HG03135 (cell line): Measurements from ENCODE around the gene RNF114.
"Not testable (repeated sequence)": the region's sequence is repeated elsewhere in the genome, so short reads cannot be mapped to it uniquely, and the experiment has no call there.

Source experiments
- ATAC-seq: cut with Tn5 transposase; IDR thresholded peaks from one replicate; pipeline ENCODE4 v1.9.1; 2021; ENCODE audit warnings: mild to moderate bottlenecking, moderate library complexity; ENCODE audit not compliant: unreplicated experiment

RNF114 gene

GRCh38 chr20:49925901-49926454 is 10.2 kb upstream of the RNF114 start:
- no peak for ATAC-seq

- ATAC-seq = no peak
Observed at GRCh38 chr20:49928411-49929141, 7.6 kb upstream of the RNF114 start.

- ATAC-seq = no peak
Observed at GRCh38 chr20:49929142-49929494, 7.1 kb upstream of the RNF114 start.

GRCh38 chr20:49935746-49936152 is 448 bp upstream of the RNF114 start:
- no peak for ATAC-seq

- ATAC-seq = peak; percentile 3
Observed at GRCh38 chr20:49937027-49937929, 1.1 kb downstream of the RNF114 start.

- no peak for ATAC-seq
Observed at GRCh38 chr20:49938173-49939163, 2.3 kb downstream of the RNF114 start.

GRCh38 chr20:49941456-49941855 is 5.3 kb downstream of the RNF114 start:
- ATAC-seq = no peak

- no peak for ATAC-seq
Observed at GRCh38 chr20:49942303-49942702, 6.1 kb downstream of the RNF114 start.

GRCh38 chr20:49942942-49943341 is 6.7 kb downstream of the RNF114 start:
- no peak for ATAC-seq

GRCh38 chr20:49945306-49945700 is 9.1 kb downstream of the RNF114 start:
- no peak for ATAC-seq

- ATAC-seq = no peak
Observed at GRCh38 chr20:49945701-49946477, 9.7 kb downstream of the RNF114 start.

- no peak for ATAC-seq
Observed at GRCh38 chr20:49948178-49948577, 12.0 kb downstream of the RNF114 start.

GRCh38 chr20:49948809-49949507 is 12.8 kb downstream of the RNF114 start:
- no peak for ATAC-seq

- ATAC-seq = no peak
Observed at GRCh38 chr20:49951151-49951550, 15.0 kb downstream of the RNF114 start.

- no peak for ATAC-seq
Observed at GRCh38 chr20:49955167-49955566, 19.0 kb downstream of the RNF114 start.

- not testable (repeated sequence) for ATAC-seq
Observed at GRCh38 chr20:49955830-49956396, 19.7 kb downstream of the RNF114 start.

GRCh38 chr20:49956689-49957088 is 20.5 kb downstream of the RNF114 start:
- ATAC-seq = no peak

- ATAC-seq = not testable (repeated sequence)
Observed at GRCh38 chr20:49957089-49957938, 21.1 kb downstream of the RNF114 start.
